ENCODE measurements around the gene ELOB. TPM values are rescaled to one million over a fixed set of nuclear protein-coding genes. Genes with fewer than 3 reads are reported as not detected.

ELOB gene
- total and polyA plus RNA-seq, 2 of the 13 experiments (the other 11 are each of a cell fraction or from before 2014, with no cell fraction given) = 208 to 225 TPM

DNA sequence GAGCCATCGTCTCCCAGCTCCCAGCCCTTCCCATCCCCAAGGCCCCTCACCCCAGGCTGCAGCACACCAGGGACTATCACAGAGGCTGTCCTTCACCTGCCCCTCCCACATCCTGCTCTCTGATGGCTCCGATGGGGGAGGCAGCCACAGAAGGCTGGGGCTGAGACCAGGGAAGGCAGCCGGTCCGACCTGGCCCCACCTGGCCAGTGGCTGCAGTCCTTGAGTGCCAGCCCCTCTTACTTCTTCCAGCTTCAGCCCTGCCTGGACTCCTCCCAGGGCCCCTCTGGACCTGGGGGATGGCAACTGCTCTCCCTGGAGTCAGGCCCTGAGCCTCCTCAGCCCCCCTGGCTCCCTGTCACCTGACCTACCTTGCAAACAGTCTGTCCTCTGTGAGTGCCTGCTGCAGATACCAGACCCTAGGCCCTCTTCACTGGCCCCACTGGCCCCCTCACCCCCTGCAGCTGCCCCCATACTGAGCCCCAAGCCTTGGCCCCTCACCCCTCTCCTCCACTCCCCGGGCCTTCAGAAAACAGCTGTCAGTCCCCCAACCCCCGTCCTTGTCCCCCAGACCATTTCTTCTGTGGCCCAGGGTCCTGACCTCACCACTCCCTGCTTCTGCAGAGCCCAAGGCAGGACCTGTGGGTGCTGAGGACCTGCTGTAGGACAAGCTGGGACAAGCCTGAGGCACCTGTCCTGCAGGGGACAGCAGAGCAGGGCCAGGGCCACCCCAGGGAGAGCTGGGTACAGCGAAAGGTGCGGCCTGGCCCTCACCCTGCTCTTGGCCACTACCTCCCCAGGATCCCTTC lies 37.3 kb downstream of the ELOB start (continued):
- peak; percentile 42 for TF ChIP-seq AGO1 (IDR thresholded peaks at IDR 0.05; ENCODE audit: low read depth, low read length, poor library complexity, severe bottlenecking)
- TF ChIP-seq, protein P1, sequence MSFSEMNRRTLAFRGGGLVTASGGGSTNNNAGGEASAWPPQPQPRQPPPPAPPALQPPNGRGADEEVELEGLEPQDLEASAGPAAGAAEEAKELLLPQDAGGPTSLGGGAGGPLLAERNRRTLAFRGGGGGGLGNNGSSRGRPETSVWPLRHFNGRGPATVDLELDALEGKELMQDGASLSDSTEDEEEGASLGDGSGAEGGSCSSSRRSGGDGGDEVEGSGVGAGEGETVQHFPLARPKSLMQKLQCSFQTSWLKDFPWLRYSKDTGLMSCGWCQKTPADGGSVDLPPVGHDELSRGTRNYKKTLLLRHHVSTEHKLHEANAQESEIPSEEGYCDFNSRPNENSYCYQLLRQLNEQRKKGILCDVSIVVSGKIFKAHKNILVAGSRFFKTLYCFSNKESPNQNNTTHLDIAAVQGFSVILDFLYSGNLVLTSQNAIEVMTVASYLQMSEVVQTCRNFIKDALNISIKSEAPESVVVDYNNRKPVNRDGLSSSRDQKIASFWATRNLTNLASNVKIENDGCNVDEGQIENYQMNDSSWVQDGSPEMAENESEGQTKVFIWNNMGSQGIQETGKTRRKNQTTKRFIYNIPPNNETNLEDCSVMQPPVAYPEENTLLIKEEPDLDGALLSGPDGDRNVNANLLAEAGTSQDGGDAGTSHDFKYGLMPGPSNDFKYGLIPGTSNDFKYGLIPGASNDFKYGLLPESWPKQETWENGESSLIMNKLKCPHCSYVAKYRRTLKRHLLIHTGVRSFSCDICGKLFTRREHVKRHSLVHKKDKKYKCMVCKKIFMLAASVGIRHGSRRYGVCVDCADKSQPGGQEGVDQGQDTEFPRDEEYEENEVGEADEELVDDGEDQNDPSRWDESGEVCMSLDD (CRISPR knock-in tag; IDR thresholded peaks at IDR 0.05; ENCODE audit: borderline replicate concordance) = no peak
- TF ChIP-seq ZNF333 (CRISPR knock-in tag; IDR thresholded peaks at IDR 0.05; ENCODE audit: borderline replicate concordance) = 0 out of 2 replicates have a peak, but pooled peaks have one; percentile 29
- TF ChIP-seq, protein P2, sequence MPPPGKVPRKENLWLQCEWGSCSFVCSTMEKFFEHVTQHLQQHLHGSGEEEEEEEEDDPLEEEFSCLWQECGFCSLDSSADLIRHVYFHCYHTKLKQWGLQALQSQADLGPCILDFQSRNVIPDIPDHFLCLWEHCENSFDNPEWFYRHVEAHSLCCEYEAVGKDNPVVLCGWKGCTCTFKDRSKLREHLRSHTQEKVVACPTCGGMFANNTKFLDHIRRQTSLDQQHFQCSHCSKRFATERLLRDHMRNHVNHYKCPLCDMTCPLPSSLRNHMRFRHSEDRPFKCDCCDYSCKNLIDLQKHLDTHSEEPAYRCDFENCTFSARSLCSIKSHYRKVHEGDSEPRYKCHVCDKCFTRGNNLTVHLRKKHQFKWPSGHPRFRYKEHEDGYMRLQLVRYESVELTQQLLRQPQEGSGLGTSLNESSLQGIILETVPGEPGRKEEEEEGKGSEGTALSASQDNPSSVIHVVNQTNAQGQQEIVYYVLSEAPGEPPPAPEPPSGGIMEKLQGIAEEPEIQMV (CRISPR knock-in tag; IDR thresholded peaks at IDR 0.05; ENCODE audit: low read depth) = no peak
- TF ChIP-seq TAF1 (CRISPR knock-in tag; IDR thresholded peaks at IDR 0.05) = peak; percentile 63
- 0 out of 2 replicates have a peak, but pooled peaks have one; percentile 54 for TF ChIP-seq YEATS4 (CRISPR knock-in tag; IDR thresholded peaks at IDR 0.05; ENCODE audit: borderline replicate concordance)
- TF ChIP-seq, protein P3, sequence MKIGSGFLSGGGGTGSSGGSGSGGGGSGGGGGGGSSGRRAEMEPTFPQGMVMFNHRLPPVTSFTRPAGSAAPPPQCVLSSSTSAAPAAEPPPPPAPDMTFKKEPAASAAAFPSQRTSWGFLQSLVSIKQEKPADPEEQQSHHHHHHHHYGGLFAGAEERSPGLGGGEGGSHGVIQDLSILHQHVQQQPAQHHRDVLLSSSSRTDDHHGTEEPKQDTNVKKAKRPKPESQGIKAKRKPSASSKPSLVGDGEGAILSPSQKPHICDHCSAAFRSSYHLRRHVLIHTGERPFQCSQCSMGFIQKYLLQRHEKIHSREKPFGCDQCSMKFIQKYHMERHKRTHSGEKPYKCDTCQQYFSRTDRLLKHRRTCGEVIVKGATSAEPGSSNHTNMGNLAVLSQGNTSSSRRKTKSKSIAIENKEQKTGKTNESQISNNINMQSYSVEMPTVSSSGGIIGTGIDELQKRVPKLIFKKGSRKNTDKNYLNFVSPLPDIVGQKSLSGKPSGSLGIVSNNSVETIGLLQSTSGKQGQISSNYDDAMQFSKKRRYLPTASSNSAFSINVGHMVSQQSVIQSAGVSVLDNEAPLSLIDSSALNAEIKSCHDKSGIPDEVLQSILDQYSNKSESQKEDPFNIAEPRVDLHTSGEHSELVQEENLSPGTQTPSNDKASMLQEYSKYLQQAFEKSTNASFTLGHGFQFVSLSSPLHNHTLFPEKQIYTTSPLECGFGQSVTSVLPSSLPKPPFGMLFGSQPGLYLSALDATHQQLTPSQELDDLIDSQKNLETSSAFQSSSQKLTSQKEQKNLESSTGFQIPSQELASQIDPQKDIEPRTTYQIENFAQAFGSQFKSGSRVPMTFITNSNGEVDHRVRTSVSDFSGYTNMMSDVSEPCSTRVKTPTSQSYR (CRISPR knock-in tag; IDR thresholded peaks at IDR 0.05; ENCODE audit: borderline replicate concordance) = peak; percentile 52; the same call in 1 of the 2 replicates
- TF ChIP-seq, protein P4, sequence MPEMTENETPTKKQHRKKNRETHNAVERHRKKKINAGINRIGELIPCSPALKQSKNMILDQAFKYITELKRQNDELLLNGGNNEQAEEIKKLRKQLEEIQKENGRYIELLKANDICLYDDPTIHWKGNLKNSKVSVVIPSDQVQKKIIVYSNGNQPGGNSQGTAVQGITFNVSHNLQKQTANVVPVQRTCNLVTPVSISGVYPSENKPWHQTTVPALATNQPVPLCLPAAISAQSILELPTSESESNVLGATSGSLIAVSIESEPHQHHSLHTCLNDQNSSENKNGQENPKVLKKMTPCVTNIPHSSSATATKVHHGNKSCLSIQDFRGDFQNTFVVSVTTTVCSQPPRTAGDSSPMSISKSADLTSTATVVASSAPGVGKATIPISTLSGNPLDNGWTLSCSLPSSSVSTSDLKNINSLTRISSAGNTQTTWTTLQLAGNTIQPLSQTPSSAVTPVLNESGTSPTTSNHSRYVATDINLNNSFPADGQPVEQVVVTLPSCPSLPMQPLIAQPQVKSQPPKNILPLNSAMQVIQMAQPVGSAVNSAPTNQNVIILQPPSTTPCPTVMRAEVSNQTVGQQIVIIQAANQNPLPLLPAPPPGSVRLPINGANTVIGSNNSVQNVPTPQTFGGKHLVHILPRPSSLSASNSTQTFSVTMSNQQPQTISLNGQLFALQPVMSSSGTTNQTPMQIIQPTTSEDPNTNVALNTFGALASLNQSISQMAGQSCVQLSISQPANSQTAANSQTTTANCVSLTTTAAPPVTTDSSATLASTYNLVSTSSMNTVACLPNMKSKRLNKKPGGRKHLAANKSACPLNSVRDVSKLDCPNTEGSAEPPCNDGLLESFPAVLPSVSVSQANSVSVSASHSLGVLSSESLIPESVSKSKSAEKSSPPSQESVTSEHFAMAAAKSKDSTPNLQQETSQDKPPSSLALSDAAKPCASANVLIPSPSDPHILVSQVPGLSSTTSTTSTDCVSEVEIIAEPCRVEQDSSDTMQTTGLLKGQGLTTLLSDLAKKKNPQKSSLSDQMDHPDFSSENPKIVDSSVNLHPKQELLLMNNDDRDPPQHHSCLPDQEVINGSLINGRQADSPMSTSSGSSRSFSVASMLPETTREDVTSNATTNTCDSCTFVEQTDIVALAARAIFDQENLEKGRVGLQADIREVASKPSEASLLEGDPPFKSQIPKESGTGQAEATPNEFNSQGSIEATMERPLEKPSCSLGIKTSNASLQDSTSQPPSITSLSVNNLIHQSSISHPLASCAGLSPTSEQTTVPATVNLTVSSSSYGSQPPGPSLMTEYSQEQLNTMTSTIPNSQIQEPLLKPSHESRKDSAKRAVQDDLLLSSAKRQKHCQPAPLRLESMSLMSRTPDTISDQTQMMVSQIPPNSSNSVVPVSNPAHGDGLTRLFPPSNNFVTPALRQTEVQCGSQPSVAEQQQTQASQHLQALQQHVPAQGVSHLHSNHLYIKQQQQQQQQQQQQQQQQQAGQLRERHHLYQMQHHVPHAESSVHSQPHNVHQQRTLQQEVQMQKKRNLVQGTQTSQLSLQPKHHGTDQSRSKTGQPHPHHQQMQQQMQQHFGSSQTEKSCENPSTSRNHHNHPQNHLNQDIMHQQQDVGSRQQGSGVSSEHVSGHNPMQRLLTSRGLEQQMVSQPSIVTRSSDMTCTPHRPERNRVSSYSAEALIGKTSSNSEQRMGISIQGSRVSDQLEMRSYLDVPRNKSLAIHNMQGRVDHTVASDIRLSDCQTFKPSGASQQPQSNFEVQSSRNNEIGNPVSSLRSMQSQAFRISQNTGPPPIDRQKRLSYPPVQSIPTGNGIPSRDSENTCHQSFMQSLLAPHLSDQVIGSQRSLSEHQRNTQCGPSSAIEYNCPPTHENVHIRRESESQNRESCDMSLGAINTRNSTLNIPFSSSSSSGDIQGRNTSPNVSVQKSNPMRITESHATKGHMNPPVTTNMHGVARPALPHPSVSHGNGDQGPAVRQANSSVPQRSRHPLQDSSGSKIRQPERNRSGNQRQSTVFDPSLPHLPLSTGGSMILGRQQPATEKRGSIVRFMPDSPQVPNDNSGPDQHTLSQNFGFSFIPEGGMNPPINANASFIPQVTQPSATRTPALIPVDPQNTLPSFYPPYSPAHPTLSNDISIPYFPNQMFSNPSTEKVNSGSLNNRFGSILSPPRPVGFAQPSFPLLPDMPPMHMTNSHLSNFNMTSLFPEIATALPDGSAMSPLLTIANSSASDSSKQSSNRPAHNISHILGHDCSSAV (CRISPR knock-in tag; IDR thresholded peaks at IDR 0.05; ENCODE audit: borderline replicate concordance) = no peak
- TF ChIP-seq MIER2 (CRISPR knock-in tag; IDR thresholded peaks at IDR 0.05) = no peak
- 0 out of 2 replicates have a peak, but pooled peaks have one; percentile 13 for TF ChIP-seq FOXA3 (CRISPR knock-in tag; IDR thresholded peaks at IDR 0.05)
- TF ChIP-seq ZNF598 (CRISPR knock-in tag; IDR thresholded peaks at IDR 0.05; ENCODE audit: borderline replicate concordance) = no peak

Data from HepG2 (cell line).